ENCODE measurements around the gene IKZF3. TPM values are rescaled to one million over a fixed set of nuclear protein-coding genes. Genes with fewer than 3 reads are reported as not detected.
A peak's percentile ranks its signal among the peaks of the same experiment; 100 is the strongest.

Gene IKZF3
- total RNA-seq, 4 donors from 2014 or later: 0.30 to 1.9 (median 1.0) TPM

- TF ChIP-seq CTCF (IDR thresholded peaks at IDR 0.05) (no peak), EP300 (IDR thresholded peaks at IDR 0.05) (no peak), POLR2A (IDR thresholded peaks at IDR 0.05) (no peak)
- Histone ChIP-seq H3K36me3 (no peaks in the 10 kb centered on the region), H3K4me3 (no peak overlapping the region), H3K27me3 (peaks cover 0 to 59% of the 10 kb centered on the region in 2 donors), H3K4me1 (peaks cover 0 to 31% (median 15%) of the 10 kb centered on the region in 4 donors), H3K27ac (no peak overlapping the region), H3K9me3 (no peaks in the 10 kb centered on the region)
- DNase-seq (ENCODE audit: low spot score in 2 of 2): no peak
- WGBS, 2 donors: 63 to 64% methylated on average over 12 to 13 of the region's 13 CpGs
Measured at GRCh38 chr17:39737206-39737759, 126.8 kb downstream of the IKZF3 start.

- WGBS, 2 donors: 75 to 79% methylated on average over 10 of the region's 10 CpGs
- DNase-seq (ENCODE audit: low spot score in 2 of 2): no peak
- Histone ChIP-seq H3K4me3 (no peak overlapping the region), H3K4me1 (peaks cover 0 to 31% (median 15%) of the 10 kb centered on the region in 4 donors), H3K36me3 (no peaks in the 10 kb centered on the region), H3K9me3 (no peaks in the 10 kb centered on the region), H3K27ac (no peak overlapping the region), H3K27me3 (peaks cover 0 to 51% of the 10 kb centered on the region in 2 donors)
- TF ChIP-seq CTCF (IDR thresholded peaks at IDR 0.05) (no peak), EP300 (IDR thresholded peaks at IDR 0.05) (no peak), POLR2A (IDR thresholded peaks at IDR 0.05) (no peak)
Measured at GRCh38 chr17:39736319-39737165, 127.6 kb downstream of the IKZF3 start.

GRCh38 chr17:39735882-39736281 is 128.2 kb downstream of the IKZF3 start:
- DNase-seq (ENCODE audit: low spot score in 2 of 2): no peak
- no peak overlapping the region for H3K4me3 ChIP-seq
- H3K27me3 ChIP-seq: peaks cover 0 to 45% of the 10 kb centered on the region in 2 donors

DNA sequence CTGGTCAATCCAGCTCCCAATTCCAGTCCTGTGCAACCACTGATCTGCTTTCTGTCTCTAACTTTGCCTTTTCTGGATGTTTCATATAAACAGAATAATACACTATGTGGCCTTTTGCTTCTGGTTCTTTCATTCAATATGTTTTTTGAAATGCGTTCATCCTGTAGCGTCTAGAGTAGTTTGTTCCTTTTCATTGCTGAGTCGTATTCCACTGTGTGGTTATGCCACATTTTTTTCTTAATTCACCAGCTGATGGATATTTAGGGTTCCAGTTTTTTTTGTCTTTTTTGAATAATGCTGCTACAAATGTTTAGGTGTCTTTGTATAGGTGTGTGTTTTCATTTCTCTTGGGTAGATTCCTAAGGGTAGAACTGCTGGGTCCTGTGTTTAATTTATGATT is 131.5 kb downstream of the IKZF3 start:
- TF ChIP-seq POLR2A (IDR thresholded peaks at IDR 0.05) (no peak), CTCF (IDR thresholded peaks at IDR 0.05) (no peak), EP300 (IDR thresholded peaks at IDR 0.05) (no peak)
- WGBS, 2 donors: 92 to 93% methylated on average over 3 of the region's 3 CpGs
- H3K4me3 ChIP-seq: no peak overlapping the region

More at GRCh38 chr17:39735882-39736281, 128.2 kb downstream of the IKZF3 start:
- TF ChIP-seq POLR2A (IDR thresholded peaks at IDR 0.05): no peak
- H3K36me3 ChIP-seq: no peaks in the 10 kb centered on the region
- peaks cover 0 to 31% (median 15%) of the 10 kb centered on the region in 4 donors for H3K4me1 ChIP-seq
- H3K27ac ChIP-seq: no peak overlapping the region
- no peaks in the 10 kb centered on the region for H3K9me3 ChIP-seq
- WGBS, 2 donors: 60 to 65% methylated on average over 2 of the region's 2 CpGs

DNA sequence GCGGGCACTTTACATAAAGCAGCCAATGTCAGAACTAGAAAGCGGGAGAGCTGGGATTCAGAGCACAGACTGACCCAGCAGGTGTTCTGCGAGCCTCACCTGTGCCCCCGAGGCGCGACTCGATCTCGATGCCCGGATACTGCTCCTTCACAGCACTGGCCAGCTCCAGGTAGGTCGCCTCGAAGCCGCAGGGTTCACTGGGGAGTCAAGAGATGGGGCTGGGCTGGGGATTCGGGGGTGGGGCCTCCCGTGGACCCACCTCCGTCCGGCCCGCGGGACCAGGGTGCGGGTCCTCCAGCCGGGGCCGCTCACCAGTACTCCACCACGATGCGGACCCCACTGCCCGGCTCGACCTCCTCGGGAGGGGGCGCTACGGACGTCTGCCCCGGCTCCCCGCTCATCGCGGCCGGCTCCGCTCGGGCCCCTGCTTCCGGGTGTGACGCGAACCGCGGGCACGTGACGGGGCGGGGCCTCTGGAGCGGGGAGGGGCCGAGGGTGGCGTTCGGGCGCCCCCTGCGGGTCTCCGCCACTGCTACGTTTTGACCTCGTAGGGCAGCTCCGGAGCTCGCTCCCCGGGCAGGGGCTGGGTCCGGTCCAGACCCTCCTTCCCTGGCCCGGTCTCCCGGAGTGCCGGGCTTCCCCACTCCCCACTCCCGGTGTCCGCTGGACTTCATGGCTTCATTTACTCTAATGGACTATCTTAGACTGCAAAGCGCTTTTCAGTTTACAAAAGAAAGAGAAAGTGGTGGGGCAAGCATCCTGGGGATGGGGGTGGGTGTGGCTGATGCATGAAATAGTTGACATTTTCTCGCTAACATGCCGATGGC is 133.8 kb downstream of the IKZF3 start, which contains the start of gene MIEN1:
Gene MIEN1, minus strand, starts transcription at position 438 of the 827 bp plus-strand sequence. Its CDS starts 37 bp downstream, at position 401.
- Histone ChIP-seq H3K36me3 (peaks cover 0 to 40% (median 0%) of the 10 kb centered on the region in 3 donors), H3K27ac (peak within 1 kb of the TSS; percentile 68 to 95 (median 89)), H3K27me3 (no peaks in the 10 kb centered on the region), H3K9me3 (no peaks in the 10 kb centered on the region), H3K4me3 (peak within 1 kb of the TSS; percentile 86 to 95 (median 90)), H3K4me1 (peaks cover 0 to 24% (median 8%) of the 10 kb centered on the region in 4 donors)
- DNase-seq (ENCODE audit: low spot score in 2 of 2): peak; percentile 85 to 89
- TF ChIP-seq CTCF (IDR thresholded peaks at IDR 0.05): peak; percentile 85 to 98 (median 97)
- TF ChIP-seq POLR2A (IDR thresholded peaks at IDR 0.05): peak; percentile 25 to 80
- TF ChIP-seq EP300 (IDR thresholded peaks at IDR 0.05): peak in 1 of 2 donors; percentile 89
- 1 to 2% methylated on average over 51 to 54 of the region's 65 CpGs for WGBS, 2 donors

More for the DNA sequence above, 131.5 kb downstream of the IKZF3 start:
- Histone ChIP-seq H3K4me1 (peaks cover 0 to 24% (median 8%) of the 10 kb centered on the region in 4 donors), H3K9me3 (no peaks in the 10 kb centered on the region), H3K36me3 (peaks cover 0 to 18% (median 0%) of the 10 kb centered on the region in 3 donors), H3K27ac (no peak overlapping the region), H3K27me3 (peaks cover 0 to 12% of the 10 kb centered on the region in 2 donors)
- DNase-seq (ENCODE audit: low spot score in 2 of 2): no peak
